Mammary epithelial cell (primary cell): ENCODE results near the gene SMYD3.

ENCODE experiments used
- CTCF ChIP-seq, 2 donors: IDR thresholded peaks in 1 of 2; conservative IDR thresholded peaks in 1 of 2; 2 replicates each; pipeline ENCODE4 v1.5.1; 2011 to 2012; ENCODE audit warnings: inconsistent platforms in 2 of 2, low read length in 2 of 2, mild to moderate bottlenecking in 2 of 2, control low read depth in 1 of 2, low read depth in 1 of 2; ENCODE audit not compliant: insufficient read depth in 1 of 2; ENCODE audit errors: extremely low read depth in 1 of 2
- EZH2 ChIP-seq: IDR thresholded peaks from 2 replicates; pipeline ENCODE4 v1.6.1; 2012; ENCODE audit warnings: low read length, inconsistent platforms, borderline replicate concordance

GRCh38 chr1:246220495-246221065 is 286.5 kb downstream of the SMYD3 start:
- no peak for TF ChIP-seq CTCF (conservative IDR thresholded peaks at IDR 0.05 in 1 of 2, IDR thresholded peaks at IDR 0.05 in 1 of 2; ENCODE audit: extremely low read depth in 1 of 2, insufficient read depth in 1 of 2, low read depth in 1 of 2, low read length in 2 of 2)
- TF ChIP-seq EZH2, result no peak
